Effector memory CD4-positive, alpha-beta T cell (primary cell): ENCODE data around the gene GBP6.

Experiments
- DNase-seq, 3 donors: peaks; one replicate each; pipeline ENCODE4 v3.0.0-alpha.2; 2020
- H3K27ac ChIP-seq: 2 replicates; pipeline ENCODE4 v1.7.0; 2013; ENCODE audit warnings: mild to moderate bottlenecking, low read length, moderate library complexity; ENCODE audit not compliant: insufficient read depth, poor library complexity, severe bottlenecking
- H3K27me3 ChIP-seq: replicated peaks from 2 replicates; pipeline ENCODE4 v1.7.0; 2013; ENCODE audit warnings: mild to moderate bottlenecking, low read length; ENCODE audit not compliant: insufficient read depth, control insufficient read depth, poor library complexity, severe bottlenecking
- H3K36me3 ChIP-seq: 2 replicates; pipeline ENCODE4 v1.7.0; 2013; ENCODE audit warnings: mild to moderate bottlenecking, low read length, moderate library complexity; ENCODE audit not compliant: control insufficient read depth, insufficient read depth
- H3K4me1 ChIP-seq: 2 replicates; pipeline ENCODE4 v1.7.0; 2013; ENCODE audit warnings: low read length, mild to moderate bottlenecking; ENCODE audit not compliant: control insufficient read depth, insufficient read depth, poor library complexity, severe bottlenecking
- H3K4me3 ChIP-seq: 2 replicates; pipeline ENCODE4 v1.7.0; 2013; ENCODE audit warnings: low read length, low read depth, mild to moderate bottlenecking; ENCODE audit not compliant: insufficient read depth, poor library complexity, severe bottlenecking
- H3K9me3 ChIP-seq: 2 replicates; pipeline ENCODE4 v1.7.0; 2013; ENCODE audit warnings: mild to moderate bottlenecking, low read length, moderate library complexity; ENCODE audit not compliant: control insufficient read depth

The GBP6 gene

GRCh38 chr1:89350298-89350697 is 13.6 kb upstream of the GBP6 start:
- DNase-seq = no peak
- Histone ChIP-seq H3K9me3 (no peaks in the 10 kb centered on the region), H3K36me3 (no peaks in the 10 kb centered on the region), H3K4me3 (no peak overlapping the region), H3K4me1 (no peaks in the 10 kb centered on the region), H3K27me3 (no peaks in the 10 kb centered on the region), H3K27ac (no peak overlapping the region)

GRCh38 chr1:89351597-89352311 is 12.1 kb upstream of the GBP6 start:
- no peaks in the 10 kb centered on the region for H3K4me1 ChIP-seq
- DNase-seq = no peak
- H3K36me3 ChIP-seq = no peaks in the 10 kb centered on the region
- H3K27me3 ChIP-seq = no peaks in the 10 kb centered on the region
- H3K9me3 ChIP-seq = no peaks in the 10 kb centered on the region
- H3K4me3 ChIP-seq = no peak overlapping the region
- H3K27ac ChIP-seq = no peak overlapping the region

GRCh38 chr1:89352421-89352820 is 11.4 kb upstream of the GBP6 start:
- Histone ChIP-seq H3K27ac (no peak overlapping the region), H3K36me3 (no peaks in the 10 kb centered on the region), H3K4me1 (no peaks in the 10 kb centered on the region), H3K9me3 (no peaks in the 10 kb centered on the region), H3K27me3 (no peaks in the 10 kb centered on the region), H3K4me3 (no peak overlapping the region)
- DNase-seq = no peak

GRCh38 chr1:89354205-89354604 is 9.7 kb upstream of the GBP6 start:
- Histone ChIP-seq H3K4me3 (no peak overlapping the region), H3K27ac (no peak overlapping the region), H3K4me1 (no peaks in the 10 kb centered on the region), H3K9me3 (no peaks in the 10 kb centered on the region), H3K27me3 (no peaks in the 10 kb centered on the region), H3K36me3 (no peaks in the 10 kb centered on the region)
- DNase-seq = no peak

- no peak overlapping the region for H3K4me3 ChIP-seq
- H3K9me3 ChIP-seq = no peaks in the 10 kb centered on the region
- H3K4me1 ChIP-seq = no peaks in the 10 kb centered on the region
- H3K27ac ChIP-seq = no peak overlapping the region
- DNase-seq = no peak
- H3K27me3 ChIP-seq = no peaks in the 10 kb centered on the region
- no peaks in the 10 kb centered on the region for H3K36me3 ChIP-seq
Observed at GRCh38 chr1:89355056-89355455, 8.8 kb upstream of the GBP6 start.

GRCh38 chr1:89356658-89357400 is 7.0 kb upstream of the GBP6 start:
- Histone ChIP-seq H3K27me3 (no peaks in the 10 kb centered on the region), H3K36me3 (no peaks in the 10 kb centered on the region), H3K4me1 (no peaks in the 10 kb centered on the region), H3K4me3 (no peak overlapping the region), H3K27ac (no peak overlapping the region), H3K9me3 (no peaks in the 10 kb centered on the region)
- no peak for DNase-seq

- peak; percentile 53 to 68 (median 58) for DNase-seq
Observed at GRCh38 chr1:89358287-89358893, 5.5 kb upstream of the GBP6 start.

GRCh38 chr1:89360716-89361115 is 3.1 kb upstream of the GBP6 start:
- H3K27me3 ChIP-seq = no peaks in the 10 kb centered on the region
- DNase-seq = no peak

More at GRCh38 chr1:89358287-89358893, 5.5 kb upstream of the GBP6 start:
- Histone ChIP-seq H3K9me3 (no peaks in the 10 kb centered on the region), H3K36me3 (no peaks in the 10 kb centered on the region), H3K4me3 (no peak overlapping the region), H3K27me3 (no peaks in the 10 kb centered on the region), H3K27ac (no peak overlapping the region), H3K4me1 (peaks cover 3% of the 10 kb centered on the region)

GRCh38 chr1:89361681-89362080 is 2.2 kb upstream of the GBP6 start:
- DNase-seq = no peak
- Histone ChIP-seq H3K4me1 (peaks cover 7% of the 10 kb centered on the region), H3K9me3 (no peaks in the 10 kb centered on the region), H3K27me3 (no peaks in the 10 kb centered on the region), H3K36me3 (no peaks in the 10 kb centered on the region), H3K4me3 (no peak overlapping the region), H3K27ac (no peak overlapping the region)

More at GRCh38 chr1:89360716-89361115, 3.1 kb upstream of the GBP6 start:
- H3K9me3 ChIP-seq = no peaks in the 10 kb centered on the region
- H3K4me3 ChIP-seq = no peak overlapping the region
- no peaks in the 10 kb centered on the region for H3K36me3 ChIP-seq
- H3K27ac ChIP-seq = no peak overlapping the region
- peaks cover 7% of the 10 kb centered on the region for H3K4me1 ChIP-seq

GRCh38 chr1:89363196-89363595 is 663 bp upstream of the GBP6 start:
- H3K27ac ChIP-seq = no peak overlapping the region
- H3K27me3 ChIP-seq = no peaks in the 10 kb centered on the region
- no peaks in the 10 kb centered on the region for H3K9me3 ChIP-seq
- no peak overlapping the region for H3K4me3 ChIP-seq
- H3K36me3 ChIP-seq = no peaks in the 10 kb centered on the region
- peaks cover 7% of the 10 kb centered on the region for H3K4me1 ChIP-seq
- no peak for DNase-seq
